B cell (primary cell): Measurements from ENCODE around the gene CADM1.

Source experiments
- EZH2 ChIP-seq: IDR thresholded peaks from 2 replicates; pipeline ENCODE4 v1.6.1; 2012; ENCODE audit warnings: borderline replicate concordance, low read depth, mild to moderate bottlenecking, moderate library complexity, low read length; ENCODE audit not compliant: insufficient read depth, poor library complexity, severe bottlenecking
- TF ChIP-seq, protein P1 (sequence below): fragments of 200-600 bp; IDR thresholded peaks from one replicate; pipeline ENCODE4 v1.8.0; 2022; ENCODE audit warnings: antibody characterized with exemption, mild to moderate bottlenecking

DNA sequence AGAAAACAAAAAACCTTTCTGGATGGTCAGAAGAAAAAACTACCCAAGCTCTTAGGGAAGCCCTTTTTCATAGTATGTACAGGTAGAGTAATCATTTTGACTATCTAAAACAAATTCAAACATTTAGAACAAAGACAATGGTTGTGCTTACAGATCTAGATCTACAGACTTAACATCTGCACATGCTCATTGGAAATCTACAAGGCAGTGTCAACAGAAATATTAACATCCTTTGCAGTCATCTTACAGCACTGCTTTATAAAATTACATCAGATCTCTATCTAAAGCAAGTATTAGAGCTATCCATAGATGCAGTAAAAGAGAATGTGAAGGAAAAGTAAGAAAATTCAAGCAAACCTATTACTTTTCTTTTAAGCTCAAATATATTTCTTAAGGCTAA is 110.3 kb downstream of the CADM1 start:
- TF ChIP-seq, protein P1, sequence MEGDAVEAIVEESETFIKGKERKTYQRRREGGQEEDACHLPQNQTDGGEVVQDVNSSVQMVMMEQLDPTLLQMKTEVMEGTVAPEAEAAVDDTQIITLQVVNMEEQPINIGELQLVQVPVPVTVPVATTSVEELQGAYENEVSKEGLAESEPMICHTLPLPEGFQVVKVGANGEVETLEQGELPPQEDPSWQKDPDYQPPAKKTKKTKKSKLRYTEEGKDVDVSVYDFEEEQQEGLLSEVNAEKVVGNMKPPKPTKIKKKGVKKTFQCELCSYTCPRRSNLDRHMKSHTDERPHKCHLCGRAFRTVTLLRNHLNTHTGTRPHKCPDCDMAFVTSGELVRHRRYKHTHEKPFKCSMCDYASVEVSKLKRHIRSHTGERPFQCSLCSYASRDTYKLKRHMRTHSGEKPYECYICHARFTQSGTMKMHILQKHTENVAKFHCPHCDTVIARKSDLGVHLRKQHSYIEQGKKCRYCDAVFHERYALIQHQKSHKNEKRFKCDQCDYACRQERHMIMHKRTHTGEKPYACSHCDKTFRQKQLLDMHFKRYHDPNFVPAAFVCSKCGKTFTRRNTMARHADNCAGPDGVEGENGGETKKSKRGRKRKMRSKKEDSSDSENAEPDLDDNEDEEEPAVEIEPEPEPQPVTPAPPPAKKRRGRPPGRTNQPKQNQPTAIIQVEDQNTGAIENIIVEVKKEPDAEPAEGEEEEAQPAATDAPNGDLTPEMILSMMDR, result no peak
- TF ChIP-seq EZH2, result no peak
